LNCaP clone FGC (cell line): ENCODE measurements around the gene DIAPH3.
"Not testable (repeated sequence)": the region's sequence is repeated elsewhere in the genome, so short reads cannot be mapped to it uniquely, and the experiment has no call there.

Source experiments
- DNase-seq: peaks from one replicate; pipeline ENCODE4 v3.0.0-alpha.2; 2011; ENCODE audit warnings: low read depth
- H3K4me3 ChIP-seq: 2 replicates; pipeline ENCODE4 v1.5.1; 2011; ENCODE audit warnings: mild to moderate bottlenecking, low read depth, low read length, control low read depth
- CTCF ChIP-seq: IDR thresholded peaks from 2 replicates; pipeline ENCODE4 v1.5.1; 2012; ENCODE audit warnings: mild to moderate bottlenecking; ENCODE audit not compliant: control insufficient read depth, insufficient read depth; ENCODE audit errors: extremely low read depth

Gene DIAPH3

GRCh38 chr13:60099631-60100420, 63.9 kb downstream of the DIAPH3 start:
- no peak for DNase-seq
- H3K4me3 ChIP-seq, result no peak overlapping the region
- TF ChIP-seq CTCF, result no peak

GRCh38 chr13:60095300-60095699, 68.4 kb downstream of the DIAPH3 start:
- TF ChIP-seq CTCF, result no peak
- peak overlapping the region; percentile 28; the same call in 1 of the 2 replicates for H3K4me3 ChIP-seq
- no peak for DNase-seq

GRCh38 chr13:60094385-60095088, 69.2 kb downstream of the DIAPH3 start:
- DNase-seq, result no peak
- TF ChIP-seq CTCF, result no peak

GRCh38 chr13:60093425-60094019, 70.2 kb downstream of the DIAPH3 start:
- DNase-seq, result no peak
- H3K4me3 ChIP-seq, result no peak overlapping the region
- TF ChIP-seq CTCF, result no peak

More at GRCh38 chr13:60094385-60095088, 69.2 kb downstream of the DIAPH3 start:
- H3K4me3 ChIP-seq, result peak overlapping the region; percentile 28

GRCh38 chr13:60091573-60091972, 72.2 kb downstream of the DIAPH3 start:
- TF ChIP-seq CTCF, result no peak
- no peak overlapping the region for H3K4me3 ChIP-seq
- DNase-seq, result no peak

- H3K4me3 ChIP-seq, result no peak overlapping the region
- no peak for DNase-seq
- no peak for TF ChIP-seq CTCF
Observed at GRCh38 chr13:60090574-60090973, 73.2 kb downstream of the DIAPH3 start.

GRCh38 chr13:60083780-60084179, 79.9 kb downstream of the DIAPH3 start:
- H3K4me3 ChIP-seq, DNase-seq: not testable (repeated sequence)
